AG09309 (cell line): ENCODE data around the gene HEPACAM.

Source experiments
- DNase-seq: peaks from one replicate; pipeline ENCODE4 v3.0.0-alpha.2; 2010; ENCODE audit warnings: low read depth
- H3K4me3 ChIP-seq: 2 replicates; pipeline ENCODE4 v1.5.1; 2011; ENCODE audit warnings: mild to moderate bottlenecking, low read depth, low read length, moderate library complexity; ENCODE audit not compliant: control insufficient read depth
- CTCF ChIP-seq: IDR thresholded peaks from 2 replicates; pipeline ENCODE4 v1.5.1; 2011; ENCODE audit warnings: mild to moderate bottlenecking, low read depth, low read length, inconsistent platforms; ENCODE audit not compliant: insufficient read depth, control insufficient read depth; ENCODE audit errors: missing control alignments

Gene HEPACAM

GRCh38 chr11:124887667-124888013 is 48.2 kb downstream of the HEPACAM start:
- no peak for DNase-seq
- no peak for TF ChIP-seq CTCF
- H3K4me3 ChIP-seq: no peak overlapping the region

GRCh38 chr11:124886978-124887666 is 48.7 kb downstream of the HEPACAM start:
- H3K4me3 ChIP-seq: no peak overlapping the region
- no peak for DNase-seq
- TF ChIP-seq CTCF: no peak

GRCh38 chr11:124886476-124886875 is 49.4 kb downstream of the HEPACAM start:
- no peak for TF ChIP-seq CTCF
- no peak for DNase-seq
- H3K4me3 ChIP-seq: no peak overlapping the region

GRCh38 chr11:124884869-124885479 is 50.9 kb downstream of the HEPACAM start:
- no peak overlapping the region for H3K4me3 ChIP-seq
- no peak for DNase-seq
- no peak for TF ChIP-seq CTCF

- TF ChIP-seq CTCF: no peak
- no peak for DNase-seq
- H3K4me3 ChIP-seq: no peak overlapping the region
These were observed 51.5 kb downstream of the HEPACAM start for GRCh38 chr11:124884340-124884739.

GRCh38 chr11:124882339-124883071 is 53.3 kb downstream of the HEPACAM start:
- no peak overlapping the region for H3K4me3 ChIP-seq
- no peak for TF ChIP-seq CTCF
- no peak for DNase-seq
